GM04504 (cell line): ENCODE results near the gene FOXB2.
"Not testable (repeated sequence)": the region's sequence is repeated elsewhere in the genome, so short reads cannot be mapped to it uniquely, and the experiment has no call there.

Experiments
- DNase-seq: peaks from one replicate; pipeline ENCODE4 v3.0.0-alpha.2; 2012; ENCODE audit warnings: low read depth

FOXB2 gene

GRCh38 chr9:77019236-77019925 is at the start of gene FOXB2:
FOXB2 (plus strand) TSS chr9:77019655; CDS start chr9:77019655, 0 bp downstream.
- DNase-seq: no peak

GRCh38 chr9:76969716-76970115 is 49.7 kb upstream of the FOXB2 start:
- no peak for DNase-seq

GRCh38 chr9:76978831-76979230 is 40.6 kb upstream of the FOXB2 start:
- not testable (repeated sequence) for DNase-seq

- no peak for DNase-seq
Measured at GRCh38 chr9:76980566-76980965, 38.9 kb upstream of the FOXB2 start.

- no peak for DNase-seq
Measured at GRCh38 chr9:76984486-76984885, 35.0 kb upstream of the FOXB2 start.

- no peak for DNase-seq
Measured at GRCh38 chr9:76985581-76985980, 33.9 kb upstream of the FOXB2 start.

- DNase-seq: peak; percentile 15
Measured at GRCh38 chr9:76987594-76988200, 31.8 kb upstream of the FOXB2 start.

GRCh38 chr9:76988941-76989340 is 30.5 kb upstream of the FOXB2 start:
- no peak for DNase-seq

GRCh38 chr9:76989501-76989900 is 30.0 kb upstream of the FOXB2 start:
- DNase-seq: no peak

GRCh38 chr9:76996700-76997099 is 22.8 kb upstream of the FOXB2 start:
- no peak for DNase-seq

GRCh38 chr9:76999261-76999660 is 20.2 kb upstream of the FOXB2 start:
- DNase-seq: no peak

- DNase-seq: no peak
Measured at GRCh38 chr9:77000330-77000729, 19.1 kb upstream of the FOXB2 start.

- no peak for DNase-seq
Measured at GRCh38 chr9:77003366-77003765, 16.1 kb upstream of the FOXB2 start.

GRCh38 chr9:77005216-77005615 is 14.2 kb upstream of the FOXB2 start:
- no peak for DNase-seq

GRCh38 chr9:77010527-77010926 is 8.9 kb upstream of the FOXB2 start:
- DNase-seq: no peak

- no peak for DNase-seq
Measured at GRCh38 chr9:77011973-77012821, 7.3 kb upstream of the FOXB2 start.

GRCh38 chr9:77013206-77013931 is 6.1 kb upstream of the FOXB2 start:
- DNase-seq: no peak

- no peak for DNase-seq
Measured at GRCh38 chr9:77013932-77014596, 5.4 kb upstream of the FOXB2 start.

- DNase-seq: no peak
Measured at GRCh38 chr9:77014597-77015263, 4.7 kb upstream of the FOXB2 start.

- DNase-seq: no peak
Measured at GRCh38 chr9:77015327-77016048, 4.0 kb upstream of the FOXB2 start.

- no peak for DNase-seq
Measured at GRCh38 chr9:77016121-77016525, 3.3 kb upstream of the FOXB2 start.
